ENCODE data around the gene TEX14.

DNA sequence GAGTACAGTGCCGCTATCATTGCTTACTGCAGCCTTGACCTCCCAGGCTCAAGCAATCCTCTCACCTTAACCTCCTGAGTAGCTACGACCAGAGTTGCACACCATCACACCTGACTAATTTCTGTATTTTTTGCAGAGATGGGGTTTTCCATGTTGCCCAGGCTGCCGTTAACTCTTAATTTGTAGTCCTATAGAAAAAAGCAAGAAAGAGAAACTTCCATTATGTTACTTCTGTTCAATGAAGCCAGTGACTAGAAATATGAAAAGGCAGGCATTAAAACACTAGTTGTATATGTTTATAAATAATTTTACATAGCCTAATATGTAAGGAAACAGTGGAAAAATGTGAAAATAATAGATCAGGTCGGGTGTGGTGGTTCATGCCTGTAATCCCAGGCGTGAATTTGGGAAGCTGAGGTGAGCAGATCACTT is 10.2 kb upstream of the TEX14 start:
- TF ChIP-seq GATA2 (IDR thresholded peaks at IDR 0.05; ENCODE audit: insufficient read depth, insufficient read length, low read depth, low read length) = no peak
- TF ChIP-seq, protein P1, sequence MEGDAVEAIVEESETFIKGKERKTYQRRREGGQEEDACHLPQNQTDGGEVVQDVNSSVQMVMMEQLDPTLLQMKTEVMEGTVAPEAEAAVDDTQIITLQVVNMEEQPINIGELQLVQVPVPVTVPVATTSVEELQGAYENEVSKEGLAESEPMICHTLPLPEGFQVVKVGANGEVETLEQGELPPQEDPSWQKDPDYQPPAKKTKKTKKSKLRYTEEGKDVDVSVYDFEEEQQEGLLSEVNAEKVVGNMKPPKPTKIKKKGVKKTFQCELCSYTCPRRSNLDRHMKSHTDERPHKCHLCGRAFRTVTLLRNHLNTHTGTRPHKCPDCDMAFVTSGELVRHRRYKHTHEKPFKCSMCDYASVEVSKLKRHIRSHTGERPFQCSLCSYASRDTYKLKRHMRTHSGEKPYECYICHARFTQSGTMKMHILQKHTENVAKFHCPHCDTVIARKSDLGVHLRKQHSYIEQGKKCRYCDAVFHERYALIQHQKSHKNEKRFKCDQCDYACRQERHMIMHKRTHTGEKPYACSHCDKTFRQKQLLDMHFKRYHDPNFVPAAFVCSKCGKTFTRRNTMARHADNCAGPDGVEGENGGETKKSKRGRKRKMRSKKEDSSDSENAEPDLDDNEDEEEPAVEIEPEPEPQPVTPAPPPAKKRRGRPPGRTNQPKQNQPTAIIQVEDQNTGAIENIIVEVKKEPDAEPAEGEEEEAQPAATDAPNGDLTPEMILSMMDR (IDR thresholded peaks at IDR 0.05; ENCODE audit: extremely low read depth in 1 of 2, insufficient read depth in 1 of 2, low read depth in 1 of 2, low read length in 2 of 2) = no peak

All from endothelial cell of umbilical vein (primary cell).